ENCODE results near the gene BLNK. TPM values are rescaled to one million over a fixed set of nuclear protein-coding genes. Genes with fewer than 3 reads are reported as not detected.

Gene BLNK
- total RNA-seq, 1 donor from 2014 or later, result not detected

- DNase-seq (ENCODE audit: extremely low spot score, unreplicated experiment), result no peak
- Mint-ChIP-seq H3K4me1 (ENCODE audit: unreplicated experiment) (no peaks in the 10 kb centered on the region), H3K9me3 (ENCODE audit: unreplicated experiment) (no peaks in the 10 kb centered on the region), H3K27ac (ENCODE audit: unreplicated experiment) (no peak overlapping the region), H3K27me3 (ENCODE audit: unreplicated experiment) (peaks cover 12% of the 10 kb centered on the region), H3K4me3 (ENCODE audit: unreplicated experiment) (no peak overlapping the region), H3K36me3 (ENCODE audit: unreplicated experiment) (no peaks in the 10 kb centered on the region)
- TF ChIP-seq, protein P1, sequence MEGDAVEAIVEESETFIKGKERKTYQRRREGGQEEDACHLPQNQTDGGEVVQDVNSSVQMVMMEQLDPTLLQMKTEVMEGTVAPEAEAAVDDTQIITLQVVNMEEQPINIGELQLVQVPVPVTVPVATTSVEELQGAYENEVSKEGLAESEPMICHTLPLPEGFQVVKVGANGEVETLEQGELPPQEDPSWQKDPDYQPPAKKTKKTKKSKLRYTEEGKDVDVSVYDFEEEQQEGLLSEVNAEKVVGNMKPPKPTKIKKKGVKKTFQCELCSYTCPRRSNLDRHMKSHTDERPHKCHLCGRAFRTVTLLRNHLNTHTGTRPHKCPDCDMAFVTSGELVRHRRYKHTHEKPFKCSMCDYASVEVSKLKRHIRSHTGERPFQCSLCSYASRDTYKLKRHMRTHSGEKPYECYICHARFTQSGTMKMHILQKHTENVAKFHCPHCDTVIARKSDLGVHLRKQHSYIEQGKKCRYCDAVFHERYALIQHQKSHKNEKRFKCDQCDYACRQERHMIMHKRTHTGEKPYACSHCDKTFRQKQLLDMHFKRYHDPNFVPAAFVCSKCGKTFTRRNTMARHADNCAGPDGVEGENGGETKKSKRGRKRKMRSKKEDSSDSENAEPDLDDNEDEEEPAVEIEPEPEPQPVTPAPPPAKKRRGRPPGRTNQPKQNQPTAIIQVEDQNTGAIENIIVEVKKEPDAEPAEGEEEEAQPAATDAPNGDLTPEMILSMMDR (IDR thresholded peaks at IDR 0.05), result no peak
Observed at GRCh38 chr10:96263669-96264068, 7.7 kb downstream of the BLNK start.

DNA sequence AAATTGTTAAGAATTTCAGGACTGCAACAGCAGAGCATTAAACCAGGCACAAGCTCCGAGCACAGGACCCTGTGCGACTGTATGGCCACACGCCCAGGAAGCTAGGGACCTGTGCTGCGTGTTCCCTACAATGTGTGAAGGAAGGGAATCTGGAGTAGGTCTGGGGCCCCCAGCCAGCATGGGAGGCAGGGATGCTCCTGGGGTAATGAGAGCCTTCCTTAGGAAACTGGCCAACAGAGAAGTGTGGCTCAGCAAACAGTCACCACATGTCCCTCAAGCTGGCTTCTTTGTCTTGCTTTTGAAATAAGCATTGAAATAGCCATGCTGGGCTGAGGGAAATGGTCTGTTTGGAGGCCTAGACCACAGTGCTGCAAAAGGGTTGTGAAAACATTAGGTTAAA, 8.2 kb downstream of the BLNK start:
- no peaks in the 10 kb centered on the region for H3K4me1 Mint-ChIP-seq (ENCODE audit: unreplicated experiment)
- no peaks in the 10 kb centered on the region for H3K9me3 Mint-ChIP-seq (ENCODE audit: unreplicated experiment)
- H3K36me3 Mint-ChIP-seq (ENCODE audit: unreplicated experiment), result no peaks in the 10 kb centered on the region
- DNase-seq (ENCODE audit: extremely low spot score, unreplicated experiment), result no peak
- no peak overlapping the region for H3K4me3 Mint-ChIP-seq (ENCODE audit: unreplicated experiment)
- H3K27me3 Mint-ChIP-seq (ENCODE audit: unreplicated experiment), result peaks cover 12% of the 10 kb centered on the region
- no peak overlapping the region for H3K27ac Mint-ChIP-seq (ENCODE audit: unreplicated experiment)
- TF ChIP-seq, protein P1 (IDR thresholded peaks at IDR 0.05), result no peak

DNA sequence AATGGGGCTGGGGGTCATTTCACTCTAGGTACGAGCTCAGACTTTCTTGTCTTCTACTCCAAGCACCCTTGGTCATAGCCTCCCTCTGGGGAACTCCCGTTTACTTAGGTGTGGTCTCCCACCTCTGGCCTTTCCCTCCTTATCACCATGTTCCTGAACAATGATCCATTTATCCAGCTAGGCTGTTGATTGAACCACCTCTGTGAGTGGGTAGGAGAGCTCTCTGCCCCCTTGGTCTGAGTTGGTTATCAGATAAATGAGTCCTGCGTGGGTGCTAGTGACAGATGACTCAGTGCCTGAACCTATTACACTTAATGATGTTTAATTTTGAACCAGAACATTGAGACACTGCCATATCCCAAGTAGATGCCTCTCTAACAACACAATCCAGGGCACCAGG, 9.4 kb downstream of the BLNK start:
- no peak overlapping the region for H3K4me3 Mint-ChIP-seq (ENCODE audit: unreplicated experiment)
- no peak overlapping the region for H3K27ac Mint-ChIP-seq (ENCODE audit: unreplicated experiment)
- no peaks in the 10 kb centered on the region for H3K9me3 Mint-ChIP-seq (ENCODE audit: unreplicated experiment)
- no peaks in the 10 kb centered on the region for H3K36me3 Mint-ChIP-seq (ENCODE audit: unreplicated experiment)
- no peaks in the 10 kb centered on the region for H3K4me1 Mint-ChIP-seq (ENCODE audit: unreplicated experiment)
- peaks cover 8% of the 10 kb centered on the region for H3K27me3 Mint-ChIP-seq (ENCODE audit: unreplicated experiment)
- peak; percentile 23 for DNase-seq (ENCODE audit: extremely low spot score, unreplicated experiment)
- TF ChIP-seq, protein P1 (IDR thresholded peaks at IDR 0.05), result no peak

DNA sequence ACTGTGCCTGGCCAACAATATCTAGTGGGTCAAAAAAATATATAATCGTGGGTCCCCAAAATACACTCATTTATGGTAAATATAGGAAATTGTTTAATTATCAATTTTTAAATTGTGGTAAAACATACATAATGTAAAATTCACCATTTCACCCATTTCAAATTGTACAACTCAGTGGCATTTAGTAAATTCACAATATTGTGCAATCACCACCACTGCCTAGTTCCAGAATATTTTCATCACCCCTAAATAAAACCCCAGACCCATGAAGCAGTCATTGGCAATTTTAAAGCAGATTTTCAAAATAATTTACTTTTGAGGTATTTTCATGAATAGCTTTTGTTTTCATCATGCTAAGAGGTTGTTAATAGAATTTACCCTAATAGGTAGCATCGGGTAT, 10.2 kb downstream of the BLNK start:
- H3K27me3 Mint-ChIP-seq (ENCODE audit: unreplicated experiment), result peaks cover 7% of the 10 kb centered on the region
- no peak for DNase-seq (ENCODE audit: extremely low spot score, unreplicated experiment)
- H3K36me3 Mint-ChIP-seq (ENCODE audit: unreplicated experiment), result no peaks in the 10 kb centered on the region
- no peak overlapping the region for H3K27ac Mint-ChIP-seq (ENCODE audit: unreplicated experiment)
- no peak overlapping the region for H3K4me3 Mint-ChIP-seq (ENCODE audit: unreplicated experiment)
- no peaks in the 10 kb centered on the region for H3K4me1 Mint-ChIP-seq (ENCODE audit: unreplicated experiment)
- TF ChIP-seq, protein P1 (IDR thresholded peaks at IDR 0.05), result no peak
- H3K9me3 Mint-ChIP-seq (ENCODE audit: unreplicated experiment), result no peaks in the 10 kb centered on the region

DNA sequence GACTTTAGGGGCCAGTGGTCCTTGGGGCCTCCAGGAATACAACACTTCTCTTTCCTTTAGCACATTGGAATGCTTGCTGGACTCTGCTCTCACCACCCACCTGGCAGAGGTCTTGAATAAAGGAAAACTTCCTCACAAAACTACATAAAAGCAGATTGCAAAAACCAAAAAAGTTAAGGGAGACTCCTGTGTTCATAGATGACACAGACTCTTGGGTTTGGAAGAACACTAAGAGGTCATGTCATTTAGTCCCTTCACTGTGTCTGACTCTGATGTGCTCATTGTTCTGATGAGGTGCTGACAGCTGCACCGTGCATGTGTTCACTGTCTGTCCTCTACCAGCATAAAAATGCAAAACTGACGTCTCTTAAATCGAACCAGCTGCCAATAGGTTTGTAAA, 11.4 kb downstream of the BLNK start:
- no peak overlapping the region for H3K27ac Mint-ChIP-seq (ENCODE audit: unreplicated experiment)
- TF ChIP-seq, protein P1 (IDR thresholded peaks at IDR 0.05), result no peak
- H3K9me3 Mint-ChIP-seq (ENCODE audit: unreplicated experiment), result no peaks in the 10 kb centered on the region
- no peaks in the 10 kb centered on the region for H3K36me3 Mint-ChIP-seq (ENCODE audit: unreplicated experiment)
- peaks cover 6% of the 10 kb centered on the region for H3K27me3 Mint-ChIP-seq (ENCODE audit: unreplicated experiment)
- peak; percentile 27 for DNase-seq (ENCODE audit: extremely low spot score, unreplicated experiment)
- H3K4me1 Mint-ChIP-seq (ENCODE audit: unreplicated experiment), result no peaks in the 10 kb centered on the region
- H3K4me3 Mint-ChIP-seq (ENCODE audit: unreplicated experiment), result no peak overlapping the region

All from osteocyte (in vitro differentiated cells).